GM12872 (cell line): ENCODE results near the gene SLC39A3.

Experiments used
- TF ChIP-seq, protein P1 (sequence below): IDR thresholded peaks from 3 replicates; pipeline ENCODE4 v1.5.1; 2011; ENCODE audit warnings: low read depth, mild to moderate bottlenecking, low read length, moderate library complexity; ENCODE audit not compliant: insufficient read depth

The SLC39A3 gene

DNA sequence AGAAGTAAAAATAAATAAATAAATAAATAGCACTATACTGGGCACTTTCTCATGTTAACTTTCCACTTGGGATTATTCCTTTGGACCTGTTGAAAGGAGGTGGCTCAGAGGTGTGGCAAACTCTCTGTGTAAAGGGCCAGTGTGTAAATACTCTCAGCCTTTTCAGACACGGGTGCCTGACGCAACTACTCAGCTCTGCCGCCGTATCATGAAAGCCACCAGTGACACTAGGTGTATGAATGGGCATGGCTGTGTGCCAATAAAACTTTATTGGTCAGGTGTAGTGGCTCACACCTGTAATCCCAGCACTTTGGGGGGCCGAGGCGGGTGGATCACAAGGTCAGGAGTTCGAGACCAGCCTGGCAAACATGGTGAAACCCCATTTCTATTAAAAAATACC, 20.1 kb upstream of the SLC39A3 start:
- TF ChIP-seq, protein P1, sequence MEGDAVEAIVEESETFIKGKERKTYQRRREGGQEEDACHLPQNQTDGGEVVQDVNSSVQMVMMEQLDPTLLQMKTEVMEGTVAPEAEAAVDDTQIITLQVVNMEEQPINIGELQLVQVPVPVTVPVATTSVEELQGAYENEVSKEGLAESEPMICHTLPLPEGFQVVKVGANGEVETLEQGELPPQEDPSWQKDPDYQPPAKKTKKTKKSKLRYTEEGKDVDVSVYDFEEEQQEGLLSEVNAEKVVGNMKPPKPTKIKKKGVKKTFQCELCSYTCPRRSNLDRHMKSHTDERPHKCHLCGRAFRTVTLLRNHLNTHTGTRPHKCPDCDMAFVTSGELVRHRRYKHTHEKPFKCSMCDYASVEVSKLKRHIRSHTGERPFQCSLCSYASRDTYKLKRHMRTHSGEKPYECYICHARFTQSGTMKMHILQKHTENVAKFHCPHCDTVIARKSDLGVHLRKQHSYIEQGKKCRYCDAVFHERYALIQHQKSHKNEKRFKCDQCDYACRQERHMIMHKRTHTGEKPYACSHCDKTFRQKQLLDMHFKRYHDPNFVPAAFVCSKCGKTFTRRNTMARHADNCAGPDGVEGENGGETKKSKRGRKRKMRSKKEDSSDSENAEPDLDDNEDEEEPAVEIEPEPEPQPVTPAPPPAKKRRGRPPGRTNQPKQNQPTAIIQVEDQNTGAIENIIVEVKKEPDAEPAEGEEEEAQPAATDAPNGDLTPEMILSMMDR, result no peak

DNA sequence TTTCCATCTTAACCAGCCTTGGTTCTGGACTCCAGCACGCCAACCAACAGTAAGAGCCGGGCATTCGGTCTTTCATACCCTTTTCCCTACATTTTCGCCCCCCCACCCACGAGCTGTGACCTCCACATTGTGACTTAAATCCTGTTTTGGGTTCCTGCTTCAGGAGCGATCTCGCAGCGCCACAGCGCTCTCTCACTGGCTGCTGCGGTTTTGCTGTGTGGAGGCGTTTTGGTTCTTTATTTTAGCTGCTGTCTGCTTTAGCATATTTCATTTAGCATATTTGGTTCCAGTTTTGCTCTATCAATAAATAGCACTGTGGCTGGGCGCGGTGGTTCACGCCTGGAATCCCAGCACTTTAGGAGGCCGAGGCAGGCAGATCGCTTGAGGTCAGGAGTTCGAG, 19.5 kb upstream of the SLC39A3 start:
- TF ChIP-seq, protein P1, result no peak

DNA sequence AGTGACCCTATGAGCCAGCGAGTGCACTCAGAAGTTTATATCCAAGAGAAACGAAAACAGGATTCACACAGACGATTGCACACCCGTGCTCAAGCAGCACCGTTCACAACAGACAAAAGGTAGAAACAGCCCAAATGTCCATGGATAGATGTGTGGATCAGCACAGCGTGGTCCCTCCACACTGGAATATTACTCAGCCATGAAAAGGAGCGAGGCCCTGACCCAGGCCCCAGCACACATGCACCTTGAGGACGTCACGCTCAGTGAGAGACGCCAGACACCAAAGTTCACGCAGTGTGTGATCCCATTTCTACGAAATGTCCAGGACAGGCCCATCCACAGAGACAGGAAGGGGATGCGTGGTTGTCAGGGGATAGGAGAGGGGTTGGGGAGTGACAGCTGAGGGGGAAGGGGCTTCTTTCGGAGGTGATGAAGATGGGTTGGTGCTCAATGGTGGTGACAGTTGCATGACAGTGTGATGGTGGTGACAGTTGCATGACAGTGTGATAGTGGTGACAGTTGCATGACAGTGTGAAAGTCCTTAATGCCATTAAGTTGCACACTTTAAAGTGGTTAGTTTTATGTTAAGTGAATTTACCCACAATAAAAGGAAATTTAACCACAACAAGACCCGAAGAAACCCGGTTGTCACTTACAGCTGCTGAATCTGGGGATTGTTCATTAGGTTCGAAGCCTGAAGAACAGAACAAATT, 18.9 kb upstream of the SLC39A3 start:
- TF ChIP-seq, protein P1, result no peak

DNA sequence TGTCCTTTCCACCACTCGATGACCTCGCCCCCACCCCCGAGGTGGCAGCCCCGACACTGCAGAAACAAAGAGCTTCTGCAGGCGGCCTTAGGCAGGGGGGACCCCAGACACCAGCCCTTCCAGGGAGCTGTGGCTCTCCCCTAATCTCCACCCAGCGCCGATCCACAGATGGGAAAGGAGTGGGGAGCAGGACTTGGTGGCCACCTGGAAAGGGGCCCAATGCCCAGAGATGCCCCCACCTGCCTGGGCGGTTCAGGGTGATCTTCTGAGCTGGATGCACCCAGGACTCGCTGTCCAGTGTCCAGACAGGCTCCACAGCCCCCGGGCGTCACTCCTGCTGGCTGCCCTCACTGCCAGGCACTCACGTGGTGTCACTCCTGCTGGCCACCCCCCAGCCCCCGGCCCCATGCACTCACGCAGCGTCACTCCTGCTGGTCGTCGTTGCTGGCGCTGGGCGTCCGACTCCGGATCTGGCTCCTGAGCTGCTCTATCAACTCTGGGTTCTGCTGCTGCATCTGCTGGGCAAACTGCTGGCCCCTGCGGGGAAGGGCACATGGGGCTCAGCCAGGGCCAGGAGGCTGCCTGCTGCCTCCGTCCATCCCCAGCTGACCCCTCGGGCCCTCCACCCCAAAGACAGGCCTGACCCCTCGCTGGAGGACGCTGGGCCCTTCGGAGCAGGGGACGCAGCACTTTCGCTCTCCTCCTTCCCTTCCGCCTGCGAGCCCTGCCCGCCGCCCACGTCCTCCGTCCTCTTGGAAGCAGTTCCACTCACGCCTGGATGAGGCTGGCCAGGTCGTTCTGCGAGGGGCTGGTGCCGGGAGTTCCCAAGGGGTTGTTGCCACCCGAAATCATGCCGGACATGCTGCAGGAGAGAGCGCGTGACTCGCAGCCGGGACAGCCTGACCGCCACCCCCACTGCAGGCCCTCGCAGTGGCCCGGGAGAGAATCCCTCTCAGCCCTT, 17.4 kb upstream of the SLC39A3 start:
- TF ChIP-seq, protein P1, result no peak

DNA sequence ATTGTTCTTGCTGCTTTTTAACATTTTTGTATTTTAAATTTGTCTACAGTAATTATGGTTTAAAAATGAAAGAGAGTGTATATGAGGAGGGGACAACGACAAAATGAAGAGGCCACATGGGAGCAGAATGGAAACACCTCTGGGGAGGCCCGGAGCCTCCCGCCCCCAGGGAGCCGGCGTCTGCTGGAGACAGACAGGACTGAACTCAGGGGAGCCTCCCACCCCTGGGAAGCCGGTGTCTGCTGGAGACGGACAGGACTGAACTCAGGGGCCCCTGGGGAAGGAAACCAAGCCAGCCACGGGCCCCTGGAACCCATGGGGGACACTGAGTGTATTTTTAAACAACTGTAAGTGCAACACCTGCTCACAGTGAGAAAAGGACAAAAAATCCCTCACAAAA, 16.7 kb upstream of the SLC39A3 start:
- TF ChIP-seq, protein P1, result no peak

DNA sequence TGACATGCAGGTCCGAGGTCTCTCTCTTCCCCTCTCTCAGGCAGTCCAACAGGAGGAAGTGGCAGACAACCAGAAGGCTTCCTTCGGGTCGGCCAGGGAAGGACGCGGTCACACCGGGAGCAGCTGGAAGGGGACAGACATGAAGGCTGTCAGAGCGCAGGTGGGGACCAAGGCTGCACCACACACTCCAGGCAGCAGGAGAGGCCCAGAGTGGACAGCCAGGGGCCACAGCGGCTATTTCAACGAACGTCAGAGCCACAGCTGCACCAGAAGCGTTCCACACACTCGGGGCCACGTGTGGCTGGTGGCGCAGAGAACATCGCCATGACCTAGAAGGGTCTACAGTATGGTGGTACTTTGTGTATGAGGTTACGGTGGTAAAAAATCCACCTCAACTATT, 16.0 kb upstream of the SLC39A3 start:
- TF ChIP-seq, protein P1, result no peak

DNA sequence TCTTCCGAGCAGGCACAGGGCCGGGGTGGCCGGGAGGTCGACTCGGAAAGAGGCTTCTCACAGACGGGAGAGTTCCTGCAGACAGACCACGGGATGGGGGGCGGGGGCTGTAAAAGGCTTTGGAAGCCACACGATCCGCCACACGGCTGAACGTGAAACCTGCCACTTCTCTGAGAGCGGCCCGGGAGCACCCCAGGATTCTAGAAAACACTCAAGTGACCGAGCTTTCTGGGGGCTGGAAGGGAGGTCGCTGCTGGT, 15.6 kb upstream of the SLC39A3 start:
- TF ChIP-seq, protein P1, result no peak
